Mucosa of stomach (tissue), 1 donor: Measurements from ENCODE around the gene CAMTA1.

ENCODE experiments used
- H3K27me3 ChIP-seq: one replicate; pipeline ENCODE4 v1.7.0; 2013; ENCODE audit warnings: mild to moderate bottlenecking, low read length; ENCODE audit not compliant: control insufficient read depth, insufficient read depth
- H3K36me3 ChIP-seq: one replicate; pipeline ENCODE4 v1.7.0; 2013; ENCODE audit warnings: low read length; ENCODE audit not compliant: control insufficient read depth, insufficient read depth
- H3K4me1 ChIP-seq: one replicate; pipeline ENCODE4 v1.7.0; 2013; ENCODE audit warnings: mild to moderate bottlenecking, low read length; ENCODE audit not compliant: control insufficient read depth, insufficient read depth
- H3K4me3 ChIP-seq: one replicate; pipeline ENCODE4 v1.7.0; 2013; ENCODE audit warnings: low read length
- H3K9ac ChIP-seq: one replicate; pipeline ENCODE4 v1.7.0; 2013; ENCODE audit warnings: mild to moderate bottlenecking, low read length, moderate library complexity
- H3K9me3 ChIP-seq: one replicate; pipeline ENCODE4 v1.7.0; 2013; ENCODE audit warnings: mild to moderate bottlenecking, low read length, moderate library complexity; ENCODE audit not compliant: control insufficient read depth
- donor health status: Pancreatic carcinoma.

The CAMTA1 gene

GRCh38 chr1:7008975-7009740, 223.9 kb downstream of the CAMTA1 start:
- no peaks in the 10 kb centered on the region for H3K9me3 ChIP-seq
- H3K27me3 ChIP-seq: no peaks in the 10 kb centered on the region
- H3K9ac ChIP-seq: no peak overlapping the region
- H3K36me3 ChIP-seq: no peaks in the 10 kb centered on the region
- no peaks in the 10 kb centered on the region for H3K4me1 ChIP-seq
- H3K4me3 ChIP-seq: no peak overlapping the region

DNA sequence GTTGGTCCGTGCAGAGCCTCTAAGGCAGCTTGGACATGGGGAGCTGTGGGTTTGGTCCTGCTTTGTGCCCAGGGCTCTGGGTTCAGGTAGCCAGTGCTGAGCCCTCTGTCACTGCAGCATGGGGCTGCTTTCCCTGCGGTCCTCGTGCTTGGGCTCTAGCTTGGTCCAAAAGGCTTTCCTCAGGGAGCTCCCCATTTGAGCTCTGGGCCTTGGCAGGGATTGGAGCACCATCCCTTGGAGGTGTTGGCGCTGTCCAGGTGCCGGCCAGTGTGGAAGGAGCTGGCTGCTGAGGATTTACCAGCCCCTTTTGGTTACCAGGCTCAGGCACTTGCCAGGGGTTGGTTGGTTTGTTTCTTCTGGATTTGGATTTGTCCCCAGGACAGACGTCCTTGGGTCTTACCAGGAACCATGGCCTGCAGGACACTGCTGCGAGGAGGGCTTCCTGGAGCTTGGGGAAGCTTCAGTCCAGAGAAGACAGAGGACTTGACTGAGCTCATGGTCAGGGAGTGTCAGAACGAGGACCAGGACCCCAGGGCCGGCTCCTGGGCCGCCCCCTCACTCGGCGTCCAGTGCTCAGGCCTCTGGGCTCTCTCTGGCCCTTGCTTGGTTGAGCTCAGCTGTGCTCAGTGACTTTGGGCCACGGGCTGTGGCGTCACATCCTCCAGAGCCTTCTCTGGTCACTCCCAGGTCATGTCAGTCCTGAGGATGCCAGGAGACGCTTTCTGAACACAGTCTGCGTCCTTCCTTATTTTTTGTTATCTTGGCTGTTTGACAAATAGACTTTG, 224.7 kb downstream of the CAMTA1 start:
- Histone ChIP-seq H3K4me1 (no peaks in the 10 kb centered on the region), H3K9ac (no peak overlapping the region), H3K36me3 (no peaks in the 10 kb centered on the region), H3K9me3 (no peaks in the 10 kb centered on the region), H3K4me3 (no peak overlapping the region), H3K27me3 (no peaks in the 10 kb centered on the region)

DNA sequence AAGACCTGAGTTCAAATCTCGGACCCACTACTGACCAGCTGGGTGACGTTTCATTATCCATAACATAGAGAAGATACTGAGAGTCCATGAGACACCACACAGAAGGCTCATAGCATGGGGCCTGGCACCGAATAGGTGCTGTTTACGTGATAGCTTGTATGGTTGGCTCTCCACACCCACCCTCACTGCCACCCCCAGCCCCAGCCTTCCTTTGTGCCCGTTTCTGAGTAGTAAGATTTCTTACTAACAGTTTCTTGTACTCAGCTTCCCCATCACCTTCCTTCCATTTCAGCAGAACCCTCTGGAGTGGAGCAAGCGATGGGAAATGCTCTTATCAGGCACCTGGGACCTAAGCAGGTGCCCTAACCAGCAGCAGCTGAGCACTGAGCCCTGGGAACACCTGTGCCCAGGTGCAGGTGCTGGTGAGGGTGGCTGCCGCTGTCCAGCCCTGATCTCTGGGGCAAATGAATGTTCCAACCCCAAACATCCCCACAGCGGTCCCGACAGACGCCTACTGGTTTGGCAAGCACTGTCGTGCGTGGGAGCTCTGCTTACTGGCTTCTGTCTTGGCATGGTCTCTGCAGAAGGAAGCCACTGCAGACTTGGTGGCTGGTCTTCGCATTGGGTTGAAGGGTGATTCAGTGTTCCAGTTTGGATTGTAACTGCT, 225.4 kb downstream of the CAMTA1 start:
- Histone ChIP-seq H3K9me3 (no peaks in the 10 kb centered on the region), H3K9ac (no peak overlapping the region), H3K4me1 (no peaks in the 10 kb centered on the region), H3K36me3 (no peaks in the 10 kb centered on the region), H3K27me3 (no peaks in the 10 kb centered on the region), H3K4me3 (no peak overlapping the region)

GRCh38 chr1:7011826-7012225, 226.6 kb downstream of the CAMTA1 start:
- Histone ChIP-seq H3K9me3 (no peaks in the 10 kb centered on the region), H3K4me1 (no peaks in the 10 kb centered on the region), H3K4me3 (no peak overlapping the region), H3K9ac (no peak overlapping the region), H3K36me3 (no peaks in the 10 kb centered on the region), H3K27me3 (no peaks in the 10 kb centered on the region)

GRCh38 chr1:7012461-7012924, 227.2 kb downstream of the CAMTA1 start:
- H3K4me1 ChIP-seq: no peaks in the 10 kb centered on the region
- H3K9ac ChIP-seq: no peak overlapping the region
- H3K9me3 ChIP-seq: no peaks in the 10 kb centered on the region

DNA sequence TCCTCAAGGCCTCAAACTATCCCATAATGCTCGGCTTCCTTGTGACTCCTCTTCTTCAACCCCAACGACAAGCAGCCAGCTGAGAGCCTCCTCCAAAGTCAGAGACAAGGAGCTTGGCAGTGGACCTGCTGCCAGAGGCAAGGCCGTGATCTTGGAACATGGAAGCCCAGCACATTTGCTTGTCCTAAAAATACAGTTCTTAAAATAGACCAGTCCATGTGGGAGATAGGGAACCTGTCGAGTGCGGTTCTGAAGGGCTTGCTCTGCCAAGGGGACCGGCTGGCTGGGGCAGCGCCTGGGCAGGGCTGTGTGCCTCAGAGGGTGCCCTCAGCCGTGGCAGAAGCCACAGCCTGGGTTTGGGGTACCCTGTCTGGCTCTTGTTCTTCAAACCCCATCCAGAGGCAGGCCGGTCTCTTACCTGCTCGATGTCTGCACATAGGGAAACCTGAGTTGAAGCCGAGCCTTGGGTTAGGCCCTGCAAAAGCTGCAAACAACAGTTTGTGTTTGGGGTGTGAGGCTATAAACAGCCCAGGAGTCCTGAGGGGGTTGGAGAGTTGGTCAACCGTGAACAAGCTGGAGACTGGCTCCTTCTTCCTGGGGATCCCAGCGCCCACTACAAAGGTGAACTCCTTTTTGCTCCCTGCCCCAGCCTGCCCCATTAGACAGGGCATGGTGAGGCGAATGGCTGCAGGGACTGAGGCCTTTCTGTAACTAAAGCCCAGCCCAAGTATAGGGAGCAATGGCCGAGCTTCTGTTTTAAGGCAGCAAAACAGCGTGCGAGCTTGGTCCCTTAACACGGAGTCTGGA, 228.8 kb downstream of the CAMTA1 start:
- no peaks in the 10 kb centered on the region for H3K27me3 ChIP-seq
- H3K9ac ChIP-seq: no peak overlapping the region
- H3K4me1 ChIP-seq: no peaks in the 10 kb centered on the region
- H3K4me3 ChIP-seq: no peak overlapping the region
- H3K9me3 ChIP-seq: no peaks in the 10 kb centered on the region
- no peaks in the 10 kb centered on the region for H3K36me3 ChIP-seq

More at GRCh38 chr1:7012461-7012924, 227.2 kb downstream of the CAMTA1 start:
- Histone ChIP-seq H3K36me3 (no peaks in the 10 kb centered on the region), H3K27me3 (no peaks in the 10 kb centered on the region), H3K4me3 (no peak overlapping the region)

GRCh38 chr1:7014640-7014930, 229.3 kb downstream of the CAMTA1 start:
- no peak overlapping the region for H3K4me3 ChIP-seq
- no peaks in the 10 kb centered on the region for H3K36me3 ChIP-seq
- no peaks in the 10 kb centered on the region for H3K27me3 ChIP-seq
- no peaks in the 10 kb centered on the region for H3K4me1 ChIP-seq
- no peaks in the 10 kb centered on the region for H3K9me3 ChIP-seq
- no peak overlapping the region for H3K9ac ChIP-seq

- Histone ChIP-seq H3K9me3 (no peaks in the 10 kb centered on the region), H3K4me1 (no peaks in the 10 kb centered on the region), H3K4me3 (no peak overlapping the region), H3K9ac (no peak overlapping the region), H3K27me3 (no peaks in the 10 kb centered on the region), H3K36me3 (no peaks in the 10 kb centered on the region)
These were observed 229.8 kb downstream of the CAMTA1 start for GRCh38 chr1:7015022-7015421.

DNA sequence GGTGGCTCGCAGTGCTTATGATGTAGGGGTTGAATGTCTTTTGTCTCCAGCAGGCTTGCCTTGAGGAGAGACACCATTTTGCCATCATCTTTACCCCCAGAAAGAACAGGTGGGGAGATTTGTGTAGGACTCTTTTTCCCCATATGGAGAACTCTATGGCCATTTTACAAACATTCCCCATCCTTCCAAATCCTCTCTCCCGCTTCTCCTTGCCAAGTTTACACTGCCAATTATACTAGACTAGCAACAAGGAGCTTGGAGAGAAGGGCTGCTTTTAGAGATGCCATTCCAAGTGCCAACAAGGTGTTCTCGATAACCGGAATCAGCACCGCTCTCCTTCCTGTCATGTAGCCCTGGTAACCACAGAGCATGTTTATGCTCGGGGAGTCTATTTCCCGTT, 233.1 kb downstream of the CAMTA1 start:
- Histone ChIP-seq H3K36me3 (no peaks in the 10 kb centered on the region), H3K4me1 (no peaks in the 10 kb centered on the region), H3K9ac (no peak overlapping the region), H3K4me3 (no peak overlapping the region), H3K27me3 (no peaks in the 10 kb centered on the region), H3K9me3 (no peaks in the 10 kb centered on the region)

DNA sequence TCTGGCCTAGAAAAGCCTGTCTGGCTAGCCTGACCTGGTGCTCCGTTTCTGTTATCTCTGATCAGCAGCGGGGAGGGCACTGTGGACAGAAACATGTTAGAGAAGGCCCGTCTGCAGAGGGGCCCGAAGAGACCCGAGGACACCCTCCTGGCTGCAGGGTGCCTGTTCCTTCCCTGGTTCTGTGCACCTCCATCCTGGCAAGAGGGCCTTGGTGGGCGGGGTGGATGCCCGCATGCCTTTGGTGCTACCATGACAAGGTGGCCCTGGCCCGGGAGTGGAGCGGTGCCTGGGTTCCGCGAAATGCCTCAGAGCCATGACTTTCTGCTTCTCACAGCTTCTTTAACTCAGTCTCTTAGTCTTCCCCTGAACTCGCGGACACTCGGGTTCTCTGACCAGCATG, 233.6 kb downstream of the CAMTA1 start:
- Histone ChIP-seq H3K4me3 (no peak overlapping the region), H3K9me3 (no peaks in the 10 kb centered on the region), H3K4me1 (no peaks in the 10 kb centered on the region), H3K36me3 (no peaks in the 10 kb centered on the region), H3K27me3 (no peaks in the 10 kb centered on the region), H3K9ac (no peak overlapping the region)

GRCh38 chr1:7019510-7019909, 234.3 kb downstream of the CAMTA1 start:
- H3K36me3 ChIP-seq: no peaks in the 10 kb centered on the region
- no peaks in the 10 kb centered on the region for H3K27me3 ChIP-seq
- no peaks in the 10 kb centered on the region for H3K9me3 ChIP-seq
- no peak overlapping the region for H3K9ac ChIP-seq
- H3K4me3 ChIP-seq: no peak overlapping the region
- no peaks in the 10 kb centered on the region for H3K4me1 ChIP-seq
